HepG2 (cell line): Measurements from ENCODE around the gene WDR73. TPM values are rescaled to one million over a fixed set of nuclear protein-coding genes. Genes with fewer than 3 reads are reported as not detected.

Source experiments
- ATF7 ChIP-seq, 2 experiments: fragments of 450-650 bp in 1 of 2; sonication (generic) in 1 of 2; formaldehyde crosslinking in 1 of 2; IDR thresholded peaks; 2 replicates each; pipeline versions ENCODE4 v1.4.0 to v1.6.1; 2016 to 2020; ENCODE audit warnings: antibody characterized with exemption in 1 of 2, mild to moderate bottlenecking in 1 of 2, missing genetic modification reagents in 1 of 2
- ATM ChIP-seq: fragments of 450-650 bp; IDR thresholded peaks from 2 replicates; pipeline ENCODE4 v1.7.1; 2017; ENCODE audit warnings: mild to moderate bottlenecking, borderline replicate concordance
- CBX5 ChIP-seq: sonication (generic); formaldehyde crosslinking; IDR thresholded peaks from 2 replicates; pipeline ENCODE4 v1.4.0; 2020; ENCODE audit warnings: missing genetic modification reagents, borderline replicate concordance
- ETV5 ChIP-seq: IDR thresholded peaks from 2 replicates; pipeline ENCODE4 v1.6.1; 2018; ENCODE audit warnings: missing biosample characterization, missing genetic modification reagents, inconsistent platforms, borderline replicate concordance
- FOXP1 ChIP-seq, 2 experiments: fragments of 450-650 bp in 1 of 2; IDR thresholded peaks; 2 replicates each; pipeline ENCODE4 v1.6.1; 2017 to 2018; ENCODE audit warnings: antibody characterized with exemption in 1 of 2
- HDAC1 ChIP-seq: sonication (generic); formaldehyde crosslinking; IDR thresholded peaks from 2 replicates; pipeline ENCODE4 v1.5.1; 2020; ENCODE audit warnings: mild to moderate bottlenecking, missing genetic modification reagents
- HNRNPH1 ChIP-seq: fragments of 200-400 bp; formaldehyde crosslinking; optimal IDR thresholded peaks from 2 replicates; pipeline ENCODE3; 2017; ENCODE audit warnings: mild to moderate bottlenecking, low read depth, low read length
- KAT2B ChIP-seq: fragments of 150-350 bp; IDR thresholded peaks from 2 replicates; pipeline ENCODE4 v1.6.1; 2014; ENCODE audit warnings: low read depth, low read length, borderline replicate concordance
- KAT7 ChIP-seq: IDR thresholded peaks from 2 replicates; pipeline ENCODE4 v1.6.1; 2018; ENCODE audit warnings: borderline replicate concordance, missing compliant biosample characterization
- KDM5A ChIP-seq: fragments of 200-600 bp; sonication (generic); IDR thresholded peaks from 2 replicates; pipeline ENCODE4 v1.7.0; 2018; ENCODE audit warnings: antibody characterized with exemption, mild to moderate bottlenecking, low read length, borderline replicate concordance
- NBN ChIP-seq: fragments of 450-650 bp; conservative IDR thresholded peaks from 2 replicates; pipeline ENCODE4 v1.6.1; 2017
- NCOA2 ChIP-seq: sonication (generic); formaldehyde crosslinking; IDR thresholded peaks from 2 replicates; pipeline ENCODE4 v1.8.0; 2022; ENCODE audit warnings: inconsistent platforms
- POLR2A ChIP-seq, 2 experiments: IDR thresholded peaks; 2 replicates each; pipeline ENCODE4 v1.6.1; 2011; ENCODE audit warnings: low read depth in 2 of 2, low read length in 2 of 2, mild to moderate bottlenecking in 1 of 2, moderate library complexity in 1 of 2; ENCODE audit not compliant: insufficient read depth in 1 of 2
- RBM22 ChIP-seq: fragments of 200-400 bp; formaldehyde crosslinking; optimal IDR thresholded peaks from 2 replicates; pipeline ENCODE3; 2017; ENCODE audit warnings: mild to moderate bottlenecking, low read length, moderate library complexity
- REPIN1 ChIP-seq: sonication (generic); formaldehyde crosslinking; IDR thresholded peaks from 2 replicates; pipeline ENCODE4 v1.8.0; 2022; ENCODE audit warnings: missing genetic modification reagents, low read depth, mild to moderate bottlenecking, borderline replicate concordance
- SRSF1 ChIP-seq: fragments of 200-400 bp; formaldehyde crosslinking; optimal IDR thresholded peaks from 2 replicates; pipeline ENCODE3; 2017; ENCODE audit warnings: mild to moderate bottlenecking, low read depth, low read length, moderate library complexity
- SRY ChIP-seq: sonication (generic); formaldehyde crosslinking; IDR thresholded peaks from 2 replicates; pipeline ENCODE4 v1.8.0; 2022; ENCODE audit warnings: mild to moderate bottlenecking, missing genetic modification reagents
- TARDBP ChIP-seq: sonication (generic); formaldehyde crosslinking; IDR thresholded peaks from 2 replicates; pipeline ENCODE4 v1.8.0; 2022; ENCODE audit warnings: mild to moderate bottlenecking, missing genetic modification reagents
- TOPORS ChIP-seq: sonication (generic); formaldehyde crosslinking; IDR thresholded peaks from 2 replicates; pipeline ENCODE4 v1.8.0; 2023; ENCODE audit warnings: mild to moderate bottlenecking, missing genetic modification reagents
- YEATS2 ChIP-seq: sonication (generic); formaldehyde crosslinking; IDR thresholded peaks from 2 replicates; pipeline ENCODE4 v1.4.0; 2020; ENCODE audit warnings: missing genetic modification reagents, borderline replicate concordance
- ZGPAT ChIP-seq: IDR thresholded peaks from 2 replicates; pipeline ENCODE4 v1.6.1; 2016; ENCODE audit warnings: mild to moderate bottlenecking
- ZNF180 ChIP-seq: sonication (generic); formaldehyde crosslinking; IDR thresholded peaks from 2 replicates; pipeline ENCODE4 v1.4.0; 2020; ENCODE audit warnings: low read depth, missing genetic modification reagents, borderline replicate concordance
- ZNF44 ChIP-seq: sonication (generic); formaldehyde crosslinking; IDR thresholded peaks from 2 replicates; pipeline ENCODE4 v1.5.1; 2020; ENCODE audit warnings: mild to moderate bottlenecking, missing genetic modification reagents
- ZNF530 ChIP-seq: sonication (generic); formaldehyde crosslinking; IDR thresholded peaks from 2 replicates; pipeline ENCODE4 v1.5.0; 2020; ENCODE audit warnings: low read depth, mild to moderate bottlenecking, missing genetic modification reagents
- ZNF761 ChIP-seq: sonication (generic); formaldehyde crosslinking; conservative IDR thresholded peaks from 2 replicates; pipeline ENCODE4 v1.4.0; 2020; ENCODE audit warnings: mild to moderate bottlenecking, missing genetic modification reagents
- ZNF773 ChIP-seq: sonication (generic); formaldehyde crosslinking; IDR thresholded peaks from 2 replicates; pipeline ENCODE4 v1.4.0; 2020; ENCODE audit warnings: missing genetic modification reagents, borderline replicate concordance
- polyA plus RNA-seq, 8 experiments: library from polyadenylated mRNA; depleted of rRNA in 3 of 8; stranded (reverse) in 7 of 8; unstranded in 1 of 8; fragments of >200 nt; fragmentation: Illumina TruSeq in 4 of 8; extraction: Trizol in 4 of 8; gene quantifications; 2 replicates each; pipeline versions ENCODE4 v1.2.1 to v1.2.3, GENCODE V29; 2011 to 2016; ENCODE audit warnings: low read depth in 4 of 8, missing spikeins in 1 of 8, mixed read lengths in 1 of 8; ENCODE audit not compliant: insufficient read depth in 1 of 8
- total RNA-seq, 5 experiments: library from RNA; depleted of rRNA; stranded (reverse); fragments of >200 nt; fragmentation: Illumina TruSeq; extraction: Trizol; gene quantifications; 2 replicates each; pipeline ENCODE4 v1.2.3, GENCODE V29; 2016; ENCODE audit warnings: low read depth in 1 of 5
- TF ChIP-seq, protein P1 (sequence below): sonication (generic); formaldehyde crosslinking; IDR thresholded peaks from 2 replicates; pipeline ENCODE4 v1.5.1; 2020; ENCODE audit warnings: missing genetic modification reagents, mild to moderate bottlenecking, borderline replicate concordance
- TF ChIP-seq, protein P2 (sequence below), 2 experiments: sonication (generic) in 1 of 2; formaldehyde crosslinking in 1 of 2; IDR thresholded peaks; 2 replicates each; pipeline versions ENCODE4 v1.4.0 to v1.6.1; 2018 to 2020; ENCODE audit warnings: missing genetic modification reagents in 2 of 2, borderline replicate concordance in 1 of 2, low read depth in 1 of 2, mild to moderate bottlenecking in 1 of 2, missing biosample characterization in 1 of 2

WDR73 gene
- total and polyA plus RNA-seq, 2 of the 13 experiments (the other 11 are each of a cell fraction or from before 2014, with no cell fraction given), result 20.0 to 35.5 TPM

DNA sequence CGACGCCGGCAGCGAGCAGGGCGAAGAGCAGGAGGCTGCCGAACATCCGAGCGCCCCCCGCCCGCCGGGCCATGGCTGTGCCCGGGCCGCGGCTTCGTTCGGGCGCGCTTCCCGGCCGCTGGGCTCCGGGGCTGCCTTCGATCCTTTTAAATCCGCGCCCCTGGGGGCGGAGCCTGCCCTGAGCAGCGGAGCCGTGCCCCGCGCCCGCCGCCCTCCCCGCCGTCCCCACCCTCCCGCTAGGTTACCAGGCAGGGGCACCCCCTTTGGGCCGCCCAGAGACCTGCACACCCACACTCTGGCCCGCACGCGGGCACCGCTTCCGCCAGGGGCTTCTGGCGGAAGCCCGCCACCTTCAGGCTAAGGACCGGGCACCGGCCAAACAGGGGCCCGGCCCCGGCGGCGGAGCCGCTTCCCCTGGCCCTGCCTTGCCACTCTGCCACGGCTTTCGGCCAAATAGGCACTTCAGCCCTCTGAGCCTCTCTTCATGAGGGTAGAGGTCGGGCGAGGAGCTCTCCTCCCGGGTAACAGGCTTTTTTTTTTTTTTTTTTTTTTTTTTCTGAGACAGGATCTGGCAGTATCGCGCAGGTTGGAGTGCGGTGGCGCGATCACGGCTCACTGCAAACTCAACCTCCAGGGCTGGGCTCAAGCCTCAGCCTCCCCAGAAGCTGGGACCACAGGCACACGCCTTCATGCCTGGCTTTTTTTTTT lies 4.2 kb upstream of the WDR73 start, which contains the start of gene NMB (continued):
- TF ChIP-seq FOXP1 (IDR thresholded peaks at IDR 0.05) (no peak), FOXP1 (CRISPR knock-in tag; IDR thresholded peaks at IDR 0.05) (no peak), ZNF530 (no peak), HDAC1 (CRISPR knock-in tag) (peak; percentile 22; the same call in 1 of the 2 replicates), REPIN1 (no peak), KAT2B (no peak), ZNF44 (CRISPR knock-in tag) (no peak), ZGPAT (CRISPR knock-in tag) (peak; percentile 66; the same call in 1 of the 2 replicates), RBM22 (no peak), HNRNPH1 (no peak), ATM (no peak), ZNF180 (CRISPR knock-in tag) (no peak), NCOA2 (no peak), KDM5A (peak; percentile 41; the same call in 1 of the 2 replicates), TARDBP (CRISPR knock-in tag) (no peak), SRSF1 (peak; percentile 46), POLR2A (IDR thresholded peaks at IDR 0.05; ENCODE audit: insufficient read depth in 1 of 2, low read depth in 2 of 2, low read length in 2 of 2) (peak; percentile 54 to 67), ZNF773 (no peak), YEATS2 (peak; percentile 34; the same call in 1 of the 2 replicates), NBN (no peak), ATF7 (IDR thresholded peaks at IDR 0.05) (no peak), ATF7 (CRISPR knock-in tag; IDR thresholded peaks at IDR 0.05) (no peak), TOPORS (no peak), CBX5 (CRISPR knock-in tag) (no peak), ETV5 (peak; percentile 35; the same call in 1 of the 2 replicates), ZNF761 (CRISPR knock-in tag) (no peak; the same call in 1 of the 2 replicates), SRY (no peak), KAT7 (peak; percentile 53; the same call in 1 of the 2 replicates)
- TF ChIP-seq, protein P1, sequence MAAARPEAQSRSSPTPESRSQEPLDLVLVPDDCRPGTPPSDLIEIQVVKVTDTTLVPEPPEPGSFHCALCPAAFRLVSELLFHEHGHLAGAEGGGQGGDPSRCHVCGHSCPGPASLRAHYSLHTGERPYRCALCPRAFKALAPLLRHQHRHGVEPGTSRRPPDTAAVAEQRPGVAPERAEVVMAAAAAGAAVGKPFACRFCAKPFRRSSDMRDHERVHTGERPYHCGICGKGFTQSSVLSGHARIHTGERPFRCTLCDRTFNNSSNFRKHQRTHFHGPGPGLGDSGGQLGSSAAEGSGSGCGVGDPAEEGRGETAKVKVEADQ (CRISPR knock-in tag), result no peak
- TF ChIP-seq, protein P2, sequence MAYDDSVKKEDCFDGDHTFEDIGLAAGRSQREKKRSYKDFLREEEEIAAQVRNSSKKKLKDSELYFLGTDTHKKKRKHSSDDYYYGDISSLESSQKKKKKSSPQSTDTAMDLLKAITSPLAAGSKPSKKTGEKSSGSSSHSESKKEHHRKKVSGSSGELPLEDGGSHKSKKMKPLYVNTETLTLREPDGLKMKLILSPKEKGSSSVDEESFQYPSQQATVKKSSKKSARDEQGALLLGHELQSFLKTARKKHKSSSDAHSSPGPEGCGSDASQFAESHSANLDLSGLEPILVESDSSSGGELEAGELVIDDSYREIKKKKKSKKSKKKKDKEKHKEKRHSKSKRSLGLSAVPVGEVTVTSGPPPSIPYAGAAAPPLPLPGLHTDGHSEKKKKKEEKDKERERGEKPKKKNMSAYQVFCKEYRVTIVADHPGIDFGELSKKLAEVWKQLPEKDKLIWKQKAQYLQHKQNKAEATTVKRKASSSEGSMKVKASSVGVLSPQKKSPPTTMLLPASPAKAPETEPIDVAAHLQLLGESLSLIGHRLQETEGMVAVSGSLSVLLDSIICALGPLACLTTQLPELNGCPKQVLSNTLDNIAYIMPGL (CRISPR knock-in tag; IDR thresholded peaks at IDR 0.05; ENCODE audit: borderline replicate concordance in 1 of 2, low read depth in 1 of 2), result peak in 1 of 2 experiments; percentile 82; a peak in 1 of 4 replicates
